ENCODE measurements around the gene CASD1.

Gene CASD1

GRCh38 chr7:94509264-94509886 is at the start of gene CASD1:
Gene CASD1 (plus strand): TSS chr7:94509809. CDS start chr7:94510085, 276 bp downstream.
- H3K9me3 ChIP-seq (ENCODE audit: insufficient read depth, low read length) = no peaks in the 10 kb centered on the region
- H3K36me3 ChIP-seq (ENCODE audit: insufficient read depth, insufficient read length, low read length) = no peaks in the 10 kb centered on the region
- TF ChIP-seq SUZ12 (IDR thresholded peaks at IDR 0.05; ENCODE audit: extremely low read depth, insufficient read depth, insufficient read length) = no peak
- TF ChIP-seq ZNF274 (IDR thresholded peaks at IDR 0.05; ENCODE audit: low read depth, low read length) = no peak
- TF ChIP-seq YY1 (IDR thresholded peaks at IDR 0.05; ENCODE audit: insufficient read depth, insufficient read length) = no peak
- no peaks in the 10 kb centered on the region for H3K4me1 ChIP-seq (ENCODE audit: insufficient read depth, insufficient read length)
- no peak for DNase-seq (ENCODE audit: low read depth, low spot score)
- no peaks in the 10 kb centered on the region for H3K27me3 ChIP-seq (ENCODE audit: insufficient read depth, insufficient read length)
- H3K9ac ChIP-seq (ENCODE audit: insufficient read length, low read depth) = peak within 1 kb of the TSS; percentile 91
- peak within 1 kb of the TSS; percentile 82 for H3K4me3 ChIP-seq (ENCODE audit: insufficient read length, low read depth)

GRCh38 chr7:94466516-94466915 is 43.1 kb upstream of the CASD1 start:
- H3K36me3 ChIP-seq (ENCODE audit: insufficient read depth, insufficient read length, low read length) = no peaks in the 10 kb centered on the region
- H3K4me3 ChIP-seq (ENCODE audit: insufficient read length, low read depth) = no peak overlapping the region
- no peak for DNase-seq (ENCODE audit: low read depth, low spot score)
- TF ChIP-seq ZNF274 (IDR thresholded peaks at IDR 0.05; ENCODE audit: low read depth, low read length) = no peak
- TF ChIP-seq YY1 (IDR thresholded peaks at IDR 0.05; ENCODE audit: insufficient read depth, insufficient read length) = no peak
- TF ChIP-seq SUZ12 (IDR thresholded peaks at IDR 0.05; ENCODE audit: extremely low read depth, insufficient read depth, insufficient read length) = no peak
- no peaks in the 10 kb centered on the region for H3K27me3 ChIP-seq (ENCODE audit: insufficient read depth, insufficient read length)
- H3K4me1 ChIP-seq (ENCODE audit: insufficient read depth, insufficient read length) = no peaks in the 10 kb centered on the region
- no peak overlapping the region for H3K9ac ChIP-seq (ENCODE audit: insufficient read length, low read depth)
- no peaks in the 10 kb centered on the region for H3K9me3 ChIP-seq (ENCODE audit: insufficient read depth, low read length)

- Histone ChIP-seq H3K9ac (ENCODE audit: insufficient read length, low read depth) (no peak overlapping the region), H3K4me3 (ENCODE audit: insufficient read length, low read depth) (no peak overlapping the region), H3K9me3 (ENCODE audit: insufficient read depth, low read length) (no peaks in the 10 kb centered on the region), H3K27me3 (ENCODE audit: insufficient read depth, insufficient read length) (no peaks in the 10 kb centered on the region), H3K4me1 (ENCODE audit: insufficient read depth, insufficient read length) (no peaks in the 10 kb centered on the region), H3K36me3 (ENCODE audit: insufficient read depth, insufficient read length, low read length) (no peaks in the 10 kb centered on the region)
- no peak for DNase-seq (ENCODE audit: low read depth, low spot score)
- TF ChIP-seq SUZ12 (IDR thresholded peaks at IDR 0.05; ENCODE audit: extremely low read depth, insufficient read depth, insufficient read length) (no peak), YY1 (IDR thresholded peaks at IDR 0.05; ENCODE audit: insufficient read depth, insufficient read length) (no peak), ZNF274 (IDR thresholded peaks at IDR 0.05; ENCODE audit: low read depth, low read length) (no peak)
Observed at GRCh38 chr7:94471604-94472003, 38.0 kb upstream of the CASD1 start.

GRCh38 chr7:94472608-94473007 is 37.0 kb upstream of the CASD1 start:
- no peak for TF ChIP-seq YY1 (IDR thresholded peaks at IDR 0.05; ENCODE audit: insufficient read depth, insufficient read length)
- no peak for TF ChIP-seq ZNF274 (IDR thresholded peaks at IDR 0.05; ENCODE audit: low read depth, low read length)
- TF ChIP-seq SUZ12 (IDR thresholded peaks at IDR 0.05; ENCODE audit: extremely low read depth, insufficient read depth, insufficient read length) = no peak
- Histone ChIP-seq H3K9ac (ENCODE audit: insufficient read length, low read depth) (no peak overlapping the region), H3K36me3 (ENCODE audit: insufficient read depth, insufficient read length, low read length) (no peaks in the 10 kb centered on the region), H3K27me3 (ENCODE audit: insufficient read depth, insufficient read length) (no peaks in the 10 kb centered on the region), H3K4me3 (ENCODE audit: insufficient read length, low read depth) (no peak overlapping the region), H3K4me1 (ENCODE audit: insufficient read depth, insufficient read length) (no peaks in the 10 kb centered on the region), H3K9me3 (ENCODE audit: insufficient read depth, low read length) (no peaks in the 10 kb centered on the region)
- DNase-seq (ENCODE audit: low read depth, low spot score) = no peak

GRCh38 chr7:94476251-94476840 is 33.3 kb upstream of the CASD1 start:
- TF ChIP-seq SUZ12 (IDR thresholded peaks at IDR 0.05; ENCODE audit: extremely low read depth, insufficient read depth, insufficient read length) (no peak), ZNF274 (IDR thresholded peaks at IDR 0.05; ENCODE audit: low read depth, low read length) (no peak), YY1 (IDR thresholded peaks at IDR 0.05; ENCODE audit: insufficient read depth, insufficient read length) (no peak)
- no peaks in the 10 kb centered on the region for H3K36me3 ChIP-seq (ENCODE audit: insufficient read depth, insufficient read length, low read length)
- no peaks in the 10 kb centered on the region for H3K9me3 ChIP-seq (ENCODE audit: insufficient read depth, low read length)
- no peaks in the 10 kb centered on the region for H3K27me3 ChIP-seq (ENCODE audit: insufficient read depth, insufficient read length)
- no peaks in the 10 kb centered on the region for H3K4me1 ChIP-seq (ENCODE audit: insufficient read depth, insufficient read length)
- H3K9ac ChIP-seq (ENCODE audit: insufficient read length, low read depth) = no peak overlapping the region
- DNase-seq (ENCODE audit: low read depth, low spot score) = no peak
- no peak overlapping the region for H3K4me3 ChIP-seq (ENCODE audit: insufficient read length, low read depth)

- Histone ChIP-seq H3K4me3 (ENCODE audit: insufficient read length, low read depth) (no peak overlapping the region), H3K27me3 (ENCODE audit: insufficient read depth, insufficient read length) (no peaks in the 10 kb centered on the region), H3K9ac (ENCODE audit: insufficient read length, low read depth) (no peak overlapping the region), H3K9me3 (ENCODE audit: insufficient read depth, low read length) (no peaks in the 10 kb centered on the region), H3K36me3 (ENCODE audit: insufficient read depth, insufficient read length, low read length) (no peaks in the 10 kb centered on the region), H3K4me1 (ENCODE audit: insufficient read depth, insufficient read length) (no peaks in the 10 kb centered on the region)
- TF ChIP-seq ZNF274 (IDR thresholded peaks at IDR 0.05; ENCODE audit: low read depth, low read length) (no peak), SUZ12 (IDR thresholded peaks at IDR 0.05; ENCODE audit: extremely low read depth, insufficient read depth, insufficient read length) (no peak), YY1 (IDR thresholded peaks at IDR 0.05; ENCODE audit: insufficient read depth, insufficient read length) (no peak)
- DNase-seq (ENCODE audit: low read depth, low spot score) = no peak
Observed at GRCh38 chr7:94477878-94478277, 31.7 kb upstream of the CASD1 start.

GRCh38 chr7:94478648-94479214 is 30.9 kb upstream of the CASD1 start:
- Histone ChIP-seq H3K4me3 (ENCODE audit: insufficient read length, low read depth) (no peak overlapping the region), H3K9ac (ENCODE audit: insufficient read length, low read depth) (no peak overlapping the region), H3K27me3 (ENCODE audit: insufficient read depth, insufficient read length) (no peaks in the 10 kb centered on the region), H3K4me1 (ENCODE audit: insufficient read depth, insufficient read length) (no peaks in the 10 kb centered on the region), H3K9me3 (ENCODE audit: insufficient read depth, low read length) (no peaks in the 10 kb centered on the region), H3K36me3 (ENCODE audit: insufficient read depth, insufficient read length, low read length) (no peaks in the 10 kb centered on the region)
- no peak for DNase-seq (ENCODE audit: low read depth, low spot score)
- TF ChIP-seq YY1 (IDR thresholded peaks at IDR 0.05; ENCODE audit: insufficient read depth, insufficient read length) = no peak
- TF ChIP-seq SUZ12 (IDR thresholded peaks at IDR 0.05; ENCODE audit: extremely low read depth, insufficient read depth, insufficient read length) = no peak
- TF ChIP-seq ZNF274 (IDR thresholded peaks at IDR 0.05; ENCODE audit: low read depth, low read length) = no peak

Data from NT2/D1 (cell line).